Measurements from ENCODE around the gene ABHD6.
"Not testable (repeated sequence)": the region's sequence is repeated elsewhere in the genome, so short reads cannot be mapped to it uniquely, and the experiment has no call there.

ABHD6 gene

DNA sequence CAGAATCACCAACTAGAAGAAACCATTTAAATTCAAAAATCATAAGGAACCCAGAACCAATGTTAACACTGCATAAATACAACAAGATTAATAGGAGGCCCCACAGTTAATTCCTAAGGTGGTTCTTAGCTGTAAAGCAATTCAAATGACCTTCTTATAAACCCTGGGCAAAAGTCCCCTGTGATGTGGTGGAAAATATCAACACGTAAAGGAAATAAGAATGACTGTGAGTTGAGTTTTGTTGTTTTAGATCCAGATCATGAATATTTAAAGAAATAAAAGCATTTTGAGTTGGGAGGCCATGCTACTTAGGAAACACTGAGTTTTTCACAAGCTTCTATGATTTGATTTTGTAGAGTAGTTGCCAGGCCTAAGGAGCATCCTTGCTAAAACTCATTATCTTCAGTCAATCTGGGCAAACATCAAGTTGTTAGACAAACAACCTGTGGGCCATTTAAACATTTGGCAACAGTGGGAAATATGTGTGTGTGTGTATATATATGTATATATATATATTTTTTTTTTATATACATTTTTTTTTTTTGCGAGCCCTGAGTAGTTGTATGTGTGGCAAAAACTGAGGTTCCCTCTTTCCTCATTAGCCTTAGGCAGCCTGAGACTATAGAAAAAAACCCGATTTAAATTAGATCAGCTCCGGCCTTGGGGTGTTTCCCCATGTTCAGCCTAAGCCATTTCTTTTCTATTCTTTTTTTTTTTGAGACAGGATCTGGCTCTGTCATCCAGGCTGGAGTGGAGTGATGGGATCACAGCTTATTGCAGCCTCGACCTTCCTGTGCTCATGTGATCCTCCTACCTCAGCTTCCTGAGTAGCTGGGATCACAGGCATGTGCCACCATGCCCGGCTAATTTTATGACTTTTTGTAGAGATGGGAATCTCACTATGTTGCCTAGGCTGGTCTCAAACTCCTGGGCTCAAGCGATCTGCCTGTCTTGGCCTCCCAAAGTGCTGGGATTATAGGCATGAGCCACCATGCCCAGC is 87.1 kb downstream of the ABHD6 start:
- DNase-seq: no peak

DNA sequence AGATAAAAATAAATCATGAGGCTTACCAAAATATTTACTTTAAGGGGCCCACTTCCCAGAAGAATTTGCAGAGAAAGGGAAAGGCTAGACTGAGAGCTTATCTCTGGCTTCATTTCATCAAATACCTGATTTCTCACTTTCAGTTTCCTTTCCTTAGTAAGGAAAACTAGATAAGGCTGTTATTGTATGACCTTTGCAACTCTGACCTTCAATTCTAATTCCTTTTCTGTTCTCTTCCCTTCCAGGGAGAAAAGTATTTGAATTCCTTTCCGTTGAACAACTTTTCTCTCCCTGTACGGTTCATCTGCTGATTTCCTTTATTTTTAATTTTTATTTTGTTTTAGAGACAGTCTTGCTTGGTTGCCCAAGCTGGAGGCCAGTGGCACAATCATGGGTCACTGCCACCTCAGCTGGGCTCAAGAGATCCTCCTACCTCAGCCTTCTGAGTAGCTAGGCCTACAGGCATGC is 88.0 kb downstream of the ABHD6 start:
- no peak for DNase-seq

DNA sequence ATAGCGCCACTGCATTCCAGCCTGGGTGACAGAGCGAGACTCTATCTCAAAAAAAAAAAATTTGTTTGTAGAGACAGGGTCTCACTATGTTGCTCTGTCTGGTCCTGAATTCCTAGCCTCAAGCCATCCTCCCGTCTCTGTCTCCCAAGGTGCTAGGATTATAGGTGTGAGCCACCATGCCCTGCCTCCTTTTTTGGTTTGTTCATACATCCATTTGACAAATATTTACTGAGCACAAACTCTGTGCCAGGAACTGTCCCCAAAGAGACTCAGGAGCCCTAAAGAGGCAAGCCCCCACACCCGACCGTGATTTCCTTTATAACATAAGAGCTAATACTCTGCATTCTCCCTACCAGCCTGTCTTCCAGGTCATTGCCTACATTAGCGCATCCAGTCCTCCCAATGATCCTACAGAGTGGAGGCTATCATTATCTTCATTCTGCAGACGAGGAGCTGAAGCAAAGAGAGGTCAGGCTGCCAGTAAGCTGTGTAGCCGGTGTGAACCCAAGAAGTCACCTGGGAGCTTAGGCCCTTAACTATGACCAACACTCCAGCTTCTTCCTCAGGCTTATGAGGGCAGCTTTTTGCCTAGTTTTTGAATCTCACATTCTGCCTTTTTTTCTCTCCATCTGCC is 88.8 kb downstream of the ABHD6 start:
- DNase-seq: no peak

DNA sequence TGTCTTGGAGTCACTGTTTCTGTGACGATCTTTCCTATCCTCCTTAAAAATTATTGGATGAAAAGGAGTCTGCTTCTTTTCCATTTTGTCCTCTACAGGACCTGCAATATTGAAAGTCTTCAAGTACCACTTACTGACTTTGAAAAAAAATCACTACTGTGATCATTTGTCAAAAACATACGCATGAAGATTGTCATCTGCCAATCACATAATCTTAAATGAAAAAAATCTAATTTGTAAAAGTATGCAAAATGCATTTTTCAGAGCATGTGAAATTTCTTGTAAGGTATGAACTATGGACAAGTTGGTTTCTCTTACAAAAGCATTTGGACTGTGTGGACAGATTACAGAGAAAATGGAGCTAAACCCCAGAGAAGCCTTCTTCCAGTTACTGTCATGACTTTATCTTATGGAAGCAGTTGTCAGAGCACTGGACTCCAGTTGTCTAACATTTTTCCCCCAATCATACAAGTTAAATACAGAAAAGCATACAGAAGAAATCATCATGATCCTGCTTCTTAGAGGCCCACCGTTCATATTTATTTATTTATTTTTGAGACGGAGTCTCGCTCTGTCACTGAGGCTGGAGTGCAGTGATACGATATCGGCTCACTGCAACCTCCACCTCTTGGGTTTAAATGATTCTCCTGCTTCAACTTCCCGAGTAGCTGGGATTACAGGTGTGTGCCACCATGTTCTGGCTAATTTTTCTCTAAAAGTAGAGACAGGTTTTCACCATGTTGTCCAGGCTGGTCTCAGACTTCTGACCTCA is 91.7 kb downstream of the ABHD6 start:
- DNase-seq: no peak

DNA sequence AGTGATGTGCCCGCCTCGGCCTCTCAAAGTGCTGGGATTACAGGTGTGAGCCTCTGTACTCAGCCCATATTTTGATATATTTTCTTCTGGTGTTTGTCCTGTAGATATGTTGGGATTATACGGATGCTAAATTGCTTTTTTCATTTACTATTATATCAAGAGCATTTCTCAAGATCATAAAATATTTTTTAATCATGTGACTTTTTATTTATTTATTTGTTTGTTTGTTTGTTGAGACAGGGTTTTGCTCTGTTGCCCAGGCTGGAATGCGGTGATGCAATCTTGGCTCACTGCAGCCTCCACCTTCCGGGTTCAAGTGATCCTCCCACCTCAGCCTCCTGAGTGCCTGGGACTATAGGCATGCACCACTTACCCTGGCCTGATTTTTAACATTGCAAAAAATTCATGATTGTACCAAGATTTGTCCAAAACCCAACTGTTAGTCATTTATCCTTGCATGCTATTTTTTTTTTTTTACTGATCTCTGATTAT is 92.4 kb downstream of the ABHD6 start:
- no peak for DNase-seq

DNA sequence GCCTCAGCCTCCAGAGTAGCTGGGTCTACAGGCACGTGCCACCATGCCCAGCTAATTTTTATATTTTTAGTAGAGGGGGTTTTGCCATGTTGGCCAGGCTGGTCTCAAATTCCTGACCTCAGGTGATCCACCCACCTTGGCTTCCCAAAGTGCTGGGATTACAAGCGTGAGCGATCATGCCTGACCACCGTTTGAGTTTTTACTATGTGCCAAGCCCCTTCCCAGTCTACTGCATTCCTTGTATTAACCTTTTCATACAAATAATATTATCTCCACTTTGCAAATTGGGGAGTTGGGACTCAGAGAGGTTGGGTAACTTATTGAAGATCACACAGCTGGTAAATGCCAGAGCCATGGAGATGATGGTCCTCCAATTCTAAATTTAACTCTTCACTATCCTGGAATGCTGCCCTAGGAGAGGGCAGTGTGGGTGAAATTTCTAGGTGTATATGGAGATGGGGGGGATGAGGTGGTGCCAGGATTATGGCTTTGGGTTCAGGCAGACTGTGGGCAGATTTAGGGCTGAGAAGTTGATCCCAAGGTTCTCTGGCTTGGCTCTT is 94.1 kb downstream of the ABHD6 start:
- DNase-seq: no peak

DNA sequence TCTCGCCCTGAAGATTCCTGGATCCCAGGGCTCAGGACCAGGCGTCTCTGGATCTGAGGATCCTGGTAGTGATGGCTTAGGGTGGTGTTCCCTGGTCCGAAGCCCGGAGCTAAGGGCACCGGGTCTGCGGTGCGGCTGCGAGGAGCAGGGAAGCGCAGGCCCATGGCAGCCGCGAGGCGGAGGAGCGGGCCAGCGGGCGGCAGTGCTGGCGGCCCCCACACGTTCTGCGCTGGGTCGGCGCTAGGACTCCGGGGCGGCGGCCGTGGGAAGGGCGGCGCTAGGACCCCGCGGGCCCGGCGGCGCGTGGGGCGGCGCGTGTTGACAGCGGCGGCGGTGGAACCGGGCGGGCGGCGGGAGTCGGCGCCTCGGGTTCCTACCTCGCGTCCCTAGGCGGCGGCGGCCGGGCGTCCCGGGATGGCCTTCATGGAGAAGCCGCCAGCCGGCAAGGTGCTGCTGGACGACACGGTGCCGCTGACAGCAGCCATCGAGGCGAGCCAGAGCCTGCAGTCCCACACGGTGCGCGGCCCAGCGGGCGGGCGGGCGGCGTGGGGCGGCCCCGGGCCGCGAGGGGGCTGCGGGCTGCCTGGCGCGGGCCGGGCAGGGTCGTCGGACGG is 95.1 kb downstream of the ABHD6 start, which contains the start of gene PXK:
PXK (plus strand) TSS at position 318 of the 614 bp plus-strand sequence; CDS start at position 415, 97 bp downstream.
- DNase-seq: peak; percentile 84

DNA sequence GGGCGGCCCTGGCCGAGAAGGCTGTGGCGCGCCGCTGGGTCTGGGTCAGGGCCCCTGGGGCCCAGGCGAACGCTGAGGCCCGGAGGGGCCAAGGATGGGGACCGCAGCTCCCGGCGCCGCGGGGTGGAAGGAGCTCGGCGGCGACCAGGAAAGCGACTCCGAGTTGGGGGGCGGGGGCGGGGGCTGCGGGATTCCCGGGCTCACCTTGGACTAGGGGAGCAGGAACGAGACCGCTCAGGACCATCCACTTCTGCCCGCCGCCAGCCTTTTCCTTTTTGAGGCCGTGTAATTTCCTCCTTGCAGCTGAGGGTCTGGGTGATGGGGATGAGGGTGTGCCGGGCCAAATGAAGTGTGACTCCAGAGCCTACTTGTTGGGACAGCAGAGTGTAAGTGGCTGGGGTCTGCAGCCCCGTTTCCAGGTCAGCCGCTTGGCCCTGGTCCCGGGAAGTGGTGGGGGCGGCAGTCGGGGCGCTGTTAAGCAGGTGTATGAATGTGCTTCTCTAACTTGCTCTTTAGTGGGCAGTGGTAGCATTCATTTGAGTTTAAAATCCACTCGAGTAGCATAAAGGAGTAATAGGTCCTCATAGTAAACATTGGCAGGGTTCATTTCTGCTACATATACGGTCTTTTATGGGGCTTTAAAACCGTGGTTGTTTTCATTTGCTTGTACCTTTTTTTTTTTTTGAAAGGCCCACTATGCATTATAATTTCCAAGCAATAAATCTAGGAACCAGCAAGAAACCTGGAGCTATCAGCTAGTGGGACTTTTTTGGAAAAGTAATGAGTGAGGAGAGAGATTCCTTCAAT is 95.8 kb downstream of the ABHD6 start:
- peak; percentile 36 for DNase-seq

DNA sequence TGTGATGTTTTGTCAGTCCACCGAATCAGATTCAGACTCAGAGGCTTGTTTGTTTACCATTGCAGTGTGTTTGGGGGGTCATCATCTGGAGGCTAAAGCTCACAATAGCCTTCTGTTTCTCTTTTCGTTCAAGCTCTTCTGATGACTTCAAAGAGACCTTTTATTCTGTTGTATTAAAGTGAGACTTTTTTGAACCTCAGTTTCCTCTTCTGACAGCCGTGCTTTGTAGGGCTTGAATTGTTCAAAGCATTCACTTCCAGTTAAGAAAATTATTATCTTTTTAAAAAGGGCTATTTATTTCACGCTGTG is 96.4 kb downstream of the ABHD6 start:
- DNase-seq: no peak

DNA sequence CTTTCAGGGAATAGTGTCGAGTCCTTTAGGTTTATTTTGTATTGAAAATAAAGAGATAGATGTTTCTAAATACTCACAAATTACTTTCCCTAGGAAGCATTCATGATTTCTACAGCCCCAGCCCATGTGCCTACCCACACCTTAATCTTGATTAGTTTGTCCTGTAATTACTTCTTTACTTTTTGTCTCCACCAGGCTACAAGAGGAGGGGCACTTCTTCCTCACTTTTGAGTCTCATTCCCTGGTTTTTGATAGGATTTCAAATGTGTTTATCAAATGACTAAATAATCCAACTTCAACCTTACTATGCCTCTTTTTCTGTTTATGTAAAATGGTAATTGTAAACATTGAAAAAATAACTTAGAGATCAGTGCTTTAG is 96.9 kb downstream of the ABHD6 start:
- no peak for DNase-seq

DNA sequence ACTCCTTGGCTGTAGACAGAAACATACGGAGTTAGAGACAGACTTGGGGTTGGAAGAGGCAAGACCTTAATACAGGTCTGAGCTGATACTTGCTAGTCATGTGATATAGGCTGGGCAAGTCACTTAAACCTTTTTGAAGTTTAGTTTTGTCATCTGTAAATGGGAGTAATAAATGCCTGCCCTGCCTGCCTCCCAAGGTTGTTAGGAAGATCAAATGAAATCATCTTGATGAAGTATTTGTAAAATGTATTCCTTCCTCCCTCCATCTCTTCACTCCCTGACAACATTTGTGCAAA is 98.0 kb downstream of the ABHD6 start:
- no peak for DNase-seq

DNA sequence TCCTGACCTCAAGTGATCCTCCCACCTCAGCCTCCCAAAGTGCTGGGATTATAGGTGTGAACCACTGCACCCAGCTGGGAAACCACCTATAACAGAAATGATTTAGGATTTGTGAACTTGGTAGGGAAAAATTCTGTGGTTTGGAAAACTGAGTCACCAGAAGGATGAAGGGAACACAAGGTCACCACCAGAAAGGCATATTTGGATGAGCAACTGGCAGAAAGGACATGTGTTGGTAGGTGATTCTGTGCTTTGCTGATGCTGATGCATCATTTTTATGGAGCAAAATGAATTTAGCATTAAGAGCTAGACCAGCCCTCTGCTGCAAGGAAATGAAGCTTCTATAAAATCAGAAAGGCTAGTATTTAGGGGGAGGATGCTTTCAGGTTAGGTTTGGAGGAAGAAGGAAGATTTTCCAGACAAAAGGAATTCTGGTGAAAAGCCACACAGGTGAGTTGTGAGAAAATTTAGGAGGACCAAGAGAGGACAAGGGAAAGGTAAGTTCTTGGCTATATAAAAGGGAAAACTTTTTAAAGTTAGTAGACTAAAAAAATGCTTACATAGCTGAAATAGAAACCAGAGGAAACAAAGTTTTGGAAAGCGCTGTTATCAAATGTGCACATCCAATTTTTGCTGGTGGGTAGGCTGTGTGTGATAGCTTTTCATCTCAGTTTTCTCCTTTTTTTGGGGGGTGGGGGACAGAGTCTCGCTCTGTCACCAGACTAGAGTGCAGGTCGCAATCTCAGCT is 98.7 kb downstream of the ABHD6 start:
- DNase-seq: no peak

DNA sequence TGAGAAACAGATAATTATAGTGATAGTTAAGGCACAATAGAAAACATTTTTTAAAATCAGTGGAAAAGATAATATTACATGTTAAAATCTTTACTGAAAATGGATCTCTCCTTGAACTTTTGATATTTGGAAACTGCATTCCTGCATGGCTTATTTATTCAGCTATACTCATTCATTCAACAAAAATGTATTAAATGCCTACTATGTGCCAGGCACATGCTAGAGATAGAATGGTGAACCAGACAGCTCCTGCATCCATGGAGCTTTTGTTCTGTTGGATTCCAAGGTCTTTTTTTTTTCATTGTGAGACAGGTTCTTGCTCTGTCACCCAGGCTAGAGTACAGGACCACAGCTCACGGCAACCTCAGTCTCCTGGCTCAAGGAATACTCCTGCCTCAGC is 99.6 kb downstream of the ABHD6 start:
- no peak for DNase-seq

DNA sequence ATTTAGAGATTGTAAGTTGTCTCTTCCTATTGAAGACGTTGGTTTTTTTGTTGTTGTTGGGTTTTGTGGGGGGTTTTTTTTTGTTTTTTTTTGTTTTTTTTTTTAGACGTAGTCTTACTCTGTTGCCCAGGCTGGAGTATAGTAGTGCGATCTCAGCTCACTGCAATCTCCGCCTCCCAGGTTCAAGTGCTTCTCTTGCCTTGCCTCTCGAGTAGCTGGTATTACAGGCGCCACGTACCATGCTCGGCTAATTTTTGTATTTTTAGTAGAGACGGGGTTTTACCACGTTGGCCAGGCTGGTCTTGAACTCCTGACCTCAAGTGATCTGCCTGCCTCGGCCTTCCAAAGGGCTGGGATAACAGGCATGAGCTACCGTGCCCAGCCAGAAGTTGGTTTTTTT is 101.6 kb downstream of the ABHD6 start:
- DNase-seq: not testable (repeated sequence)

DNA sequence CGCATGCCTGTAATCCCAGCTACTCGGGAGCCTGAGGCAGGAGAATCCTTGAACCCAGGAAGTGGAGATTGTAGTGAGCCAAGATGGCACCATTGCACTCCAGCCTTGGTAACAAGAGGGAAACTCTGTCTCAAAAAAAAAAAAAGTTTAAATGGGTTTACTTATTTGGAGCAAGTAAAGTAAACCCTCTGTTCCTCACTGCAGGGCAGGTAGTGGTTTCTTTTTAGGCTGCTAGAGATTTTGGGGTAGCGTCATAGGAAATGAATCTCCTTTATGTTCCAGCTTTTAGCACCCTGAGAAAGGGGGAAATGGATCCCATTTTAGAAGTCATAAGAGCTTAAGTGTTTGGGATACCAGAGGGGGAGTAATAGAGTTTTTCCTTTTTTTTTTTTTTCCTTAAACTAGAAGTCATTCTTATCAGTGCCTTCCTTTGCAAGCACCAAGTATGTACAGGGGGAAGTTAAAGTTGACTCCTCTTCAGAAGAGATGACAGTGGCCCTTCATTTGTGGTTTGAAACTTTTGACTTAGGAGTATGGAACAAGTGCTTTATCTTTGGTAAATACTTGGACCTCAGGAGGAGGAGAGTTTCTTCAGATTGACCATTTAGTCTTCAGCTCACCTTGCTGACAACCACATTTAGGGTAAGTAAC is 103.1 kb downstream of the ABHD6 start:
- no peak for DNase-seq

DNA sequence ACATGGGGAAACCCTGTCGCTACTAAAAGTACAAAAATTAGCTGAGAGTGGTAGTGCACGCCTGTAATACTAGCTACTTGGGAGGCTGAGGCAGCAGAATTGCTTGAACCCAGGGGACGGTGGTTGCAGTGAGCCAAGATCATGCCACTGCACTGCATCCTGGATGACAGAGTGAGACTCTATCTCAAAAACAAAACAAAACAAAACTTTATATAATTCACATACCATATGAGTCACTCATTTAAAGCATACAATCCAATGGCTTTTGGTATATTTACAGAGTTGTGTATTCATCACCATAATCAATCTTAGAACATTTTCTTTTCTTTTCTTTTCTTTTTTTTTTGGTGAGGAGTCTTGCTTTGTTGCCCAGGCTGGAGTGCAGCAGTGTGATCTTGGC is 103.8 kb downstream of the ABHD6 start:
- DNase-seq: no peak

DNA sequence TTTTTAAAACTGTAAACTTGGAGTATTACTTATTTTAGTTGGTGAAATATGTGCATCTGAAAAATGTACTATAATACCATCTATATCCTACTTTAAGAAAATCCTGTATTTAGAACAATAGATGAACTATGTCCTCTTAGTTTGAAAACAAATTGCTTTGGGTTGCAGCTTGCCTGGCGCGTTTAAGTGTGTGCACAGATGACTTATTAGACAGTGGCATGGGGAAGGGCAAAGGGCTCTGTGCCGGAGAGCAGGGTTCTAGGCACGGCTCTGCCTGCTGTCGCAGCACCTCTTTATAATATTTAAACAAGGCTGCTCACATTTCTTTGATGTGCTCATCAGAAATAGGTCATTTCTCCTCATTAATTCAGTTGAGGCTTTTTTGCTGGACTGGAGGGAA is 105.1 kb downstream of the ABHD6 start:
- DNase-seq: no peak
